CD4-positive, alpha-beta memory T cell (primary cell): ENCODE measurements around the gene DNAH10. TPM values are rescaled to one million over a fixed set of nuclear protein-coding genes. Genes with fewer than 3 reads are reported as not detected.
A peak's percentile ranks its signal among the peaks of the same experiment; 100 is the strongest.

Experiments
- CTCF ChIA-PET: fragments of 350-600 bp; sonication (Branson Sonifier 250); formaldehyde crosslinking; loops from one replicate; lab custom pipeline; 2021; ENCODE audit warnings: inconsistent platforms; ENCODE audit not compliant: partially characterized antibody; lab: Charles Lee
- POLR2A ChIA-PET: fragments of 350-600 bp; sonication (Branson Sonifier 250); formaldehyde crosslinking; loops from one replicate; lab custom pipeline; 2021; ENCODE audit not compliant: partially characterized antibody; lab: Charles Lee
- DNase-seq, 5 donors: peaks; one replicate each; pipeline versions ENCODE4 v3.0.0 to v3.0.0-alpha.2; 2020 to 2022; ENCODE audit warnings: mixed read lengths in 1 of 5
- H3K27ac ChIP-seq: one replicate; pipeline ENCODE4 v1.7.0; 2013; ENCODE audit warnings: low read depth, low read length
- H3K27me3 ChIP-seq: 2 replicates; pipeline ENCODE4 v1.7.0; 2013; ENCODE audit warnings: mild to moderate bottlenecking, low read length, moderate library complexity; ENCODE audit not compliant: insufficient read depth
- H3K36me3 ChIP-seq: 2 replicates; pipeline ENCODE4 v1.7.0; 2013; ENCODE audit warnings: mild to moderate bottlenecking, low read length, moderate library complexity; ENCODE audit not compliant: insufficient read depth
- H3K4me1 ChIP-seq: 2 replicates; pipeline ENCODE4 v1.7.0; 2013; ENCODE audit warnings: mild to moderate bottlenecking, low read length, moderate library complexity; ENCODE audit not compliant: insufficient read depth
- H3K4me3 ChIP-seq, 2 donors: one replicate each; pipeline ENCODE4 v1.7.0; 2013; ENCODE audit warnings: low read length in 2 of 2, mild to moderate bottlenecking in 1 of 2
- H3K9me3 ChIP-seq, 2 donors: one replicate each; pipeline ENCODE4 v1.7.0; 2013; ENCODE audit warnings: low read length in 2 of 2, control low read depth in 1 of 2; ENCODE audit not compliant: control insufficient read depth in 1 of 2
- H3K27ac Mint-ChIP-seq, 7 donors: one replicate each; pipeline ENCODE4 v1.8.0; 2020 to 2021; ENCODE audit warnings: mixed read lengths in 7 of 7, mild to moderate bottlenecking in 6 of 7, inconsistent platforms in 3 of 7, moderate library complexity in 3 of 7
- H3K27me3 Mint-ChIP-seq, 2 donors: one replicate each; pipeline ENCODE4 v1.8.0; 2020 to 2021; ENCODE audit warnings: mixed read lengths in 2 of 2
- H3K36me3 Mint-ChIP-seq, 2 donors: one replicate each; pipeline ENCODE4 v1.8.0; 2020 to 2021; ENCODE audit warnings: mixed read lengths in 2 of 2, inconsistent platforms in 1 of 2, mild to moderate bottlenecking in 1 of 2
- H3K4me1 Mint-ChIP-seq, 4 donors: one replicate each; pipeline ENCODE4 v1.8.0; 2020 to 2021; ENCODE audit warnings: mixed read lengths in 4 of 4, mild to moderate bottlenecking in 1 of 4
- H3K4me3 Mint-ChIP-seq, 8 donors: one replicate each; pipeline ENCODE4 v1.8.0; 2020 to 2021; ENCODE audit warnings: mixed read lengths in 8 of 8, mild to moderate bottlenecking in 7 of 8, moderate library complexity in 6 of 8, inconsistent platforms in 3 of 8
- H3K9me3 Mint-ChIP-seq, 8 donors: one replicate each; pipeline ENCODE4 v1.8.0; 2020 to 2021; ENCODE audit warnings: mixed read lengths in 8 of 8, mild to moderate bottlenecking in 5 of 8, inconsistent platforms in 3 of 8, moderate library complexity in 1 of 8
- intact Hi-C: fragments of 100-400 bp; cut with micrococcal nuclease; formaldehyde crosslinking; loops from one replicate; pipeline ENCODE4 v1.15.1; 2023
- polyA plus RNA-seq, 2 donors: library from polyadenylated mRNA; unstranded; fragments of 300-500 nt; fragmentation: Illumina TruSeq; gene quantifications; one replicate each; pipeline ENCODE4 v1.2.3, GENCODE V29; 2021
- total RNA-seq, 2 experiments: library from RNA; stranded (reverse); gene quantifications; one replicate each; pipeline ENCODE4 v1.2.3, GENCODE V29; 2021

DNAH10 gene
- total and polyA plus RNA-seq, 4 experiments from 2014 or later: 0.06 to 0.08 (median 0.06) TPM; not detected in 1

- Histone ChIP-seq H3K36me3 (peaks cover 5% of the 10 kb centered on the region), H3K27ac (peak overlapping the region; percentile 42), H3K4me1 (peaks cover 28% of the 10 kb centered on the region), H3K9me3 (no peaks in the 10 kb centered on the region), H3K27me3 (no peaks in the 10 kb centered on the region), H3K4me3 (peak overlapping the region in 1 of 2 donors; percentile 32)
- peak overlapping the region; percentile 76 to 88 (median 80) for H3K4me3 Mint-ChIP-seq
- DNase-seq: no peak
- ChIA-PET POLR2A (interaction anchor here (1.2 to 1.3 kb wide), 2 partner anchors 11 to 35 kb away, joined by 3 to 8 read pairs; partner anchors contain the start of genes CCDC92 and ZNF664), CTCF (interaction anchor here (0.7 to 1.2 kb wide), 2 partner anchors 32 to 39 kb away, joined by 4 to 6 read pairs; no protein-coding TSS in a partner anchor)
- intact Hi-C loops: no loop called here
- H3K36me3 Mint-ChIP-seq: peaks cover 21 to 23% of the 10 kb centered on the region in 2 donors
- peak overlapping the region; percentile 88 to 98 (median 91) for H3K27ac Mint-ChIP-seq
- H3K4me1 Mint-ChIP-seq: peaks cover 22 to 44% (median 38%) of the 10 kb centered on the region in 4 donors
- H3K27me3 Mint-ChIP-seq: peaks cover 0 to under 1% of the 10 kb centered on the region in 2 donors
- H3K9me3 Mint-ChIP-seq: peaks cover 0 to 4% (median 0%) of the 10 kb centered on the region in 8 donors
These were observed 175.0 kb downstream of the DNAH10 start for GRCh38 chr12:123936956-123937706.

GRCh38 chr12:123937707-123938591, 175.8 kb downstream of the DNAH10 start:
- intact Hi-C loops: loop anchor here (2.0 kb wide), 1 partner anchor 35 kb away; the partner anchor contains the start of genes CCDC92 and ZNF664
- H3K27ac Mint-ChIP-seq: peak overlapping the region; percentile 88 to 98 (median 91)
- H3K9me3 ChIP-seq: no peaks in the 10 kb centered on the region
- peaks cover 17 to 37% (median 31%) of the 10 kb centered on the region in 4 donors for H3K4me1 Mint-ChIP-seq
- H3K4me3 Mint-ChIP-seq: peak overlapping the region; percentile 76 to 88 (median 80)
- H3K36me3 ChIP-seq: peaks cover 12% of the 10 kb centered on the region
- peaks cover 29 to 31% of the 10 kb centered on the region in 2 donors for H3K36me3 Mint-ChIP-seq
- no peaks in the 10 kb centered on the region for H3K27me3 Mint-ChIP-seq
- H3K9me3 Mint-ChIP-seq: peaks cover 0 to 8% (median 0%) of the 10 kb centered on the region in 8 donors
- no peaks in the 10 kb centered on the region for H3K27me3 ChIP-seq
- H3K4me1 ChIP-seq: peaks cover 22% of the 10 kb centered on the region
- DNase-seq: peak; percentile 43 to 72 (median 58)
- ChIA-PET CTCF (interaction anchor here (0.7 to 1.7 kb wide), 6 partner anchors 22 to 45 kb away, joined by 3 to 6 read pairs (median 4); no protein-coding TSS in a partner anchor), POLR2A (interaction anchor here (1.2 to 1.6 kb wide), 3 partner anchors 12 to 34 kb away, joined by 3 to 11 read pairs (median 8); partner anchors contain the start of genes CCDC92 and ZNF664)
- peak overlapping the region in 1 of 2 donors; percentile 32 for H3K4me3 ChIP-seq
- peak overlapping the region; percentile 42 for H3K27ac ChIP-seq

DNA sequence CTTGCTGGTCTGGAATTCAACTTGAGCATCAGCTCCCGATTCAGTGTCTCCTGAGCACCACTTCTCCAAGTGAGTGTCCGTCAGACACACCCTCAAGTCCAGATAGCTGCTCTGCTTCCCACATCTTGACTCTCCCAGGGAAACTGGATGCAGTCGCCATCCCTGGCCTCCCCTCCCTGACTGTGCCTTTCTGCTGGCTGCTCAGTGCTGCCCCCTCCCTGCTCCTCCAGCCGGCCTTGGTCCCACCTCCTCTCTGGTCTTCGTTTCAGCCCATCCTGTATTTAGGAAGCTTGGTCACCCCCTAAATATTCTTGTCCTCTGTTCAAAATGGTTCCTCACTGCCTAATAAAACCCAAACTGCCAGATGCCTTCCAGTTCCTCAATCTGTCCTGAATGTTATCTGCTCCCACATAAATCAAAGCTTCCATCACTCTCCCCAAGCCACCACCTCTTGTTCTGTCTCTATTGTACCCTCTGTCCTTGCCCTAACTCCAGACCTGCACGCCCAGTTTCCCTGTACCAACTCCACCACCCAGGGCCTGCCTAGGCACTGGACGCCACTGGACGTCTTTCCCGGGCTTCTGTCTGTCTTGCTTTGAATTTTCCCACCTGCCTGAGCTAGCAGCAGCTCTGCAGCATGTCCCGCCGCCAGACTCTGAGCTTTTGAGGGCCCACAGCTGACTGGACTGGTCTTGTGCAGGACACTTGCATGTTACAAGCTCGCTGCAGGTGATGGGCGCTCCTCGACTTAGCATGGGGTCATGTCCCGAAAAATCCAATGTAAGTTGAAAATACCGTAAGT, 176.8 kb downstream of the DNAH10 start:
- DNase-seq: no peak
- POLR2A ChIA-PET: interaction anchor here (0.7 to 1.6 kb wide), 2 partner anchors 17 to 33 kb away, joined by 3 to 11 read pairs; partner anchors contain the start of genes CCDC92 and ZNF664

GRCh38 chr12:123939716-123940626, 177.9 kb downstream of the DNAH10 start:
- peaks cover 0 to 8% (median 0%) of the 10 kb centered on the region in 8 donors for H3K9me3 Mint-ChIP-seq
- Histone ChIP-seq H3K27me3 (no peaks in the 10 kb centered on the region), H3K36me3 (peaks cover 19% of the 10 kb centered on the region), H3K4me3 (no peak overlapping the region), H3K4me1 (peaks cover 22% of the 10 kb centered on the region), H3K9me3 (no peaks in the 10 kb centered on the region), H3K27ac (no peak overlapping the region)
- H3K4me1 Mint-ChIP-seq: peaks cover 20 to 35% (median 31%) of the 10 kb centered on the region in 4 donors
- peaks cover 34 to 38% of the 10 kb centered on the region in 2 donors for H3K36me3 Mint-ChIP-seq
- intact Hi-C loops: loop anchor here (2.0 kb wide), 1 partner anchor 33 kb away; the partner anchor contains the start of genes CCDC92 and ZNF664
- ChIA-PET POLR2A (interaction anchor here (1.6 kb wide), 1 partner anchor 32 kb away, joined by 11 read pairs; the partner anchor contains the start of genes CCDC92 and ZNF664), CTCF (interaction anchor here (1.2 to 2.1 kb wide), 3 partner anchors 10 to 44 kb away, joined by 4 to 6 read pairs (median 5); no protein-coding TSS in a partner anchor)
- no peak overlapping the region for H3K4me3 Mint-ChIP-seq
- H3K27me3 Mint-ChIP-seq: no peaks in the 10 kb centered on the region
- peak overlapping the region in 5 of 7 donors; percentile 28 to 81 (median 52) for H3K27ac Mint-ChIP-seq
- DNase-seq: no peak

More for the DNA sequence above, 176.8 kb downstream of the DNAH10 start:
- Histone ChIP-seq H3K27ac (peak overlapping the region; percentile 42), H3K36me3 (peaks cover 19% of the 10 kb centered on the region), H3K27me3 (no peaks in the 10 kb centered on the region), H3K9me3 (no peaks in the 10 kb centered on the region), H3K4me1 (peaks cover 22% of the 10 kb centered on the region), H3K4me3 (peak overlapping the region in 1 of 2 donors; percentile 22)
- CTCF ChIA-PET: interaction anchor here (1.0 to 2.1 kb wide), 7 partner anchors 9 to 45 kb away, joined by 3 to 6 read pairs (median 4); no protein-coding TSS in a partner anchor
- intact Hi-C loops: loop anchor here (2.0 kb wide), 1 partner anchor 34 kb away; the partner anchor contains the start of genes CCDC92 and ZNF664
- peaks cover 0 to 8% (median 0%) of the 10 kb centered on the region in 8 donors for H3K9me3 Mint-ChIP-seq
- peak overlapping the region; percentile 76 to 88 (median 80) for H3K4me3 Mint-ChIP-seq
- no peaks in the 10 kb centered on the region for H3K27me3 Mint-ChIP-seq
- H3K4me1 Mint-ChIP-seq: peaks cover 17 to 35% (median 30%) of the 10 kb centered on the region in 4 donors
- H3K27ac Mint-ChIP-seq: peak overlapping the region; percentile 88 to 98 (median 91)
- H3K36me3 Mint-ChIP-seq: peaks cover 30 to 32% of the 10 kb centered on the region in 2 donors

- H3K27me3 Mint-ChIP-seq: no peaks in the 10 kb centered on the region
- no peak overlapping the region for H3K4me3 ChIP-seq
- H3K36me3 ChIP-seq: peaks cover 19% of the 10 kb centered on the region
- no peaks in the 10 kb centered on the region for H3K9me3 ChIP-seq
- intact Hi-C loops: no loop called here
- ChIA-PET POLR2A (no interaction called here), CTCF (interaction anchor here (2.1 kb wide), 1 partner anchor 10 kb away, joined by 6 read pairs; no protein-coding TSS in a partner anchor)
- peaks cover 22% of the 10 kb centered on the region for H3K4me1 ChIP-seq
- H3K4me3 Mint-ChIP-seq: no peak overlapping the region
- H3K27me3 ChIP-seq: no peaks in the 10 kb centered on the region
- H3K36me3 Mint-ChIP-seq: peaks cover 34 to 39% of the 10 kb centered on the region in 2 donors
- H3K27ac ChIP-seq: no peak overlapping the region
- peaks cover 0 to 8% (median 0%) of the 10 kb centered on the region in 8 donors for H3K9me3 Mint-ChIP-seq
- DNase-seq: no peak
- peak overlapping the region in 5 of 7 donors; percentile 28 to 81 (median 52) for H3K27ac Mint-ChIP-seq
- peaks cover 20 to 35% (median 31%) of the 10 kb centered on the region in 4 donors for H3K4me1 Mint-ChIP-seq
These were observed 178.5 kb downstream of the DNAH10 start for GRCh38 chr12:123940627-123940966.
